Lung (tissue), 12 donors: Measurements from ENCODE around the gene C1QTNF5. TPM values are rescaled to one million over a fixed set of nuclear protein-coding genes. Genes with fewer than 3 reads are reported as not detected.
A peak's percentile ranks its signal among the peaks of the same experiment; 100 is the strongest.

ENCODE experiments used
- ATAC-seq: fragments of 200-7000 bp; cut with Tn5 transposase; one replicate; pipeline ENCODE4 v1.9.1; 2020; ENCODE audit warnings: moderate number of reproducible peaks; ENCODE audit not compliant: insufficient read depth, low FRiP score
- DNase-seq, 3 donors: peaks; one replicate each; pipeline ENCODE4 v3.0.0-alpha.2; 2013 to 2017
- H3K27ac ChIP-seq, 2 donors: one replicate each; pipeline ENCODE4 v1.5.1; 2013; ENCODE audit warnings: mild to moderate bottlenecking in 2 of 2, moderate library complexity in 2 of 2, control low read depth in 1 of 2, inconsistent platforms in 1 of 2, low read depth in 1 of 2, low read length in 1 of 2
- H3K27me3 ChIP-seq, 3 donors: one replicate each; pipeline ENCODE4 v1.5.1; 2013; ENCODE audit warnings: low read length in 2 of 3; ENCODE audit not compliant: control insufficient read depth in 3 of 3, insufficient read depth in 3 of 3
- H3K36me3 ChIP-seq, 4 donors: one replicate each; pipeline ENCODE4 v1.5.1; 2013; ENCODE audit warnings: low read length in 4 of 4, mild to moderate bottlenecking in 1 of 4, moderate library complexity in 1 of 4; ENCODE audit not compliant: control insufficient read depth in 4 of 4, insufficient read depth in 4 of 4
- H3K4me1 ChIP-seq, 5 donors: one replicate each; pipeline ENCODE4 v1.5.1; 2013; ENCODE audit warnings: low read length in 5 of 5, mild to moderate bottlenecking in 2 of 5, moderate library complexity in 1 of 5; ENCODE audit not compliant: control insufficient read depth in 5 of 5, insufficient read depth in 5 of 5
- H3K4me3 ChIP-seq: one replicate; pipeline ENCODE4 v1.5.1; 2013; ENCODE audit warnings: mild to moderate bottlenecking, control low read depth, moderate library complexity
- H3K9ac ChIP-seq, 2 donors: one replicate each; pipeline ENCODE4 v1.5.1; 2013; ENCODE audit warnings: low read length in 2 of 2, control low read depth in 1 of 2; ENCODE audit not compliant: insufficient read depth in 1 of 2
- H3K9me3 ChIP-seq, 4 donors: one replicate each; pipeline ENCODE4 v1.5.1; 2013; ENCODE audit warnings: low read length in 3 of 4, mild to moderate bottlenecking in 1 of 4, moderate library complexity in 1 of 4; ENCODE audit not compliant: control insufficient read depth in 4 of 4, insufficient read depth in 3 of 4
- CTCF ChIP-seq: IDR thresholded peaks from 2 replicates; pipeline ENCODE4 v1.5.1; 2012; ENCODE audit warnings: mild to moderate bottlenecking; ENCODE audit errors: control extremely low read depth, extremely low read depth
- WGBS, 2 donors: extraction: QIAGEN DNeasy Blood & Tissue Kit; methylation state at CpG; one replicate each; pipeline ENCODE4 v1.1.7; 2013; 5-methylcytosine and 5-hydroxymethylcytosine counted together
- polyA plus RNA-seq, 2 donors: library from polyadenylated mRNA; stranded (reverse); fragments of 200-250 nt; gene quantifications; one replicate each; pipeline ENCODE4 v1.2.1, GENCODE V29; 2013
- total RNA-seq, 2 donors: library from RNA; depleted of rRNA in 1 of 2; stranded (reverse); fragments of >200 nt in 1 of 2; gene quantifications; one replicate each; pipeline ENCODE4 v1.2.1, GENCODE V29; 2014 to 2021
- donor health status: control.
- donor health status: control.
- donor health status: Bipolar disorder and iron deficiency.
- donor health status: healthy.
- donor health status: DM: yes; HTN: yes; CAD: no.

The C1QTNF5 gene
- total and polyA plus RNA-seq, 4 donors = 20.2 to 34.9 (median 28.3) TPM

- H3K9ac ChIP-seq = no peak overlapping the region
- TF ChIP-seq CTCF = no peak
- no peak overlapping the region for H3K4me3 ChIP-seq
- DNase-seq = no peak
- WGBS, 2 donors = 84 to 88% methylated on average over 23 of the region's 23 CpGs
- H3K27ac ChIP-seq = peak overlapping the region in 1 of 2 donors; percentile 69
- H3K27me3 ChIP-seq = no peaks in the 10 kb centered on the region
- no peaks in the 10 kb centered on the region for H3K36me3 ChIP-seq
- ATAC-seq = no peak
- H3K9me3 ChIP-seq = no peaks in the 10 kb centered on the region
- H3K4me1 ChIP-seq = peaks cover 4 to 43% (median 19%) of the 10 kb centered on the region in 5 donors
Measured at GRCh38 chr11:119373059-119373920, 32.6 kb upstream of the C1QTNF5 start.

GRCh38 chr11:119372260-119373058, 31.8 kb upstream of the C1QTNF5 start:
- no peak overlapping the region for H3K9ac ChIP-seq
- no peak for TF ChIP-seq CTCF
- H3K9me3 ChIP-seq = no peaks in the 10 kb centered on the region
- WGBS, 2 donors = 90 to 94% methylated on average over 26 of the region's 26 CpGs
- H3K4me1 ChIP-seq = peaks cover 4 to 48% (median 24%) of the 10 kb centered on the region in 5 donors
- no peaks in the 10 kb centered on the region for H3K36me3 ChIP-seq
- no peak overlapping the region for H3K4me3 ChIP-seq
- peak overlapping the region in 1 of 2 donors; percentile 69 for H3K27ac ChIP-seq
- DNase-seq = no peak
- ATAC-seq = no peak
- H3K27me3 ChIP-seq = no peaks in the 10 kb centered on the region

GRCh38 chr11:119371778-119372182, 31.1 kb upstream of the C1QTNF5 start:
- H3K27ac ChIP-seq = peak overlapping the region in 1 of 2 donors; percentile 86
- H3K36me3 ChIP-seq = no peaks in the 10 kb centered on the region
- no peak overlapping the region for H3K9ac ChIP-seq
- H3K4me3 ChIP-seq = no peak overlapping the region
- ATAC-seq (no peak), DNase-seq (no peak)
- H3K9me3 ChIP-seq = no peaks in the 10 kb centered on the region
- peaks cover 4 to 48% (median 24%) of the 10 kb centered on the region in 5 donors for H3K4me1 ChIP-seq
- 70 to 71% methylated on average over 8 of the region's 8 CpGs for WGBS, 2 donors
- no peak for TF ChIP-seq CTCF
- H3K27me3 ChIP-seq = no peaks in the 10 kb centered on the region
